GM13977 (cell line): ENCODE results near the gene COG2.

Experiments used
- DNase-seq: peaks from one replicate; pipeline ENCODE4 v3.0.0; 2012; ENCODE audit warnings: low spot score
- CTCF ChIP-seq: IDR thresholded peaks from 2 replicates; pipeline ENCODE4 v1.5.1; 2012; ENCODE audit warnings: mild to moderate bottlenecking, control low read depth; ENCODE audit not compliant: insufficient read depth; ENCODE audit errors: extremely low read depth, missing control alignments
- in situ Hi-C: fragments of 300-500 bp; cut with MboI; formaldehyde crosslinking; loops from one replicate; pipeline ENCODE4 v1.12.0; 2022; ENCODE audit warnings: low sequenced_read_pairs, low pct_unique_long_range_greater_than_20kb, mixed read lengths, inconsistent platforms; ENCODE audit not compliant: unreplicated experiment

COG2 gene

GRCh38 chr1:230706020-230706699 lies 63.9 kb downstream of the COG2 start:
- in situ Hi-C loops: no loop called here
- DNase-seq: no peak
- no peak for TF ChIP-seq CTCF

GRCh38 chr1:230706887-230707731 lies 64.8 kb downstream of the COG2 start:
- in situ Hi-C loops: no loop called here
- TF ChIP-seq CTCF: no peak
- no peak for DNase-seq

GRCh38 chr1:230707732-230708630 lies 65.7 kb downstream of the COG2 start:
- no peak for TF ChIP-seq CTCF
- in situ Hi-C loops: no loop called here
- DNase-seq: no peak

GRCh38 chr1:230708631-230709580 lies 66.6 kb downstream of the COG2 start:
- DNase-seq: no peak
- in situ Hi-C loops: no loop called here
- no peak for TF ChIP-seq CTCF

GRCh38 chr1:230709619-230710542 lies 67.6 kb downstream of the COG2 start:
- no peak for TF ChIP-seq CTCF
- no peak for DNase-seq
- in situ Hi-C loops: no loop called here
